ENCODE results near the gene CARHSP1. TPM values are rescaled to one million over a fixed set of nuclear protein-coding genes. Genes with fewer than 3 reads are reported as not detected.
"Not testable (repeated sequence)": the region's sequence is repeated elsewhere in the genome, so short reads cannot be mapped to it uniquely, and the experiment has no call there.

CARHSP1 gene
- total and polyA plus RNA-seq, 8 donors: 19.8 to 78.7 (median 32.3) TPM

DNA sequence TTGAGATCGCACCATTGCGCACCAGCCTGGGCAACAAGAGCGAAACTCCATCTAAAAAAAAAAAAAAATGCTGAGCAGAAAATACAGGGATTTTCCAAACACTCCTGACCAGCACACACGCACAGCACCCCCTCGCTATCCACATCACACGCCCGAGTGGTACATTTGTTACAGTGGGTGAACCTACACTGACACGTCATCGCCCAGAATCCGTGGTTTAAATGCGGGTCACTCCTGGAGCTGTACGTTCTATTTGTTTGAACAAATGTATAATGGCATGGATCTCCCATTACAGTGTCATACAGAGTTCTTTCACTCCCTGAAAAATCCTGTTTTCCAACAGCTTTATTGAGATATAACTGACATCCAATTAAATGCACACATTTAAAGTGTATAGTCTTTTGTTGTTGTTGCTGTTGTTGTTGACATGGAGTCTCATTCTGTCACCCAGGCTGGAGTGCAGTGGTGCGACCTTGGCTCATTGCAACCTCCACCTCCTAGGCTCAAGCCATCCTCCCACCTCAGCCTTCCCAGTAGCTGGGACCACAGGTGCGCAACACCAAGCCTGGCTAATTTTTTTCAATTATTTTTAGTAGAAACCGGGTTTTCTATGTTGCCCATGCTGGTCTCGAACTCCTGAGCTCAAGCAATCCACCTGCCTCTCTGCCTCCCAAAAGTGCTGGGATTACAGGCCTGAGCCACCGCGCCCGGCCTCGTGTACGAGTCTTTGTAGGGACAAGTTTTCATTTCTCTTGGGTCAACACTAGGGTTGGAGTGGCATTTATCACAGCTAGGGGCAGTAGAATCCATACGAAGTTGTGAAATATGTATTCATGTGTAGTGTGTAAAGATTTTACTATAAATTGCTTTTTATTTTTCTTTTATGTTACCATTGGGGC lies 4.4 kb upstream of the CARHSP1 start:
- intact Hi-C loops (cut with DNase I): no loop called here
- no peak overlapping the region for H3K4me3 ChIP-seq
- H3K36me3 ChIP-seq: no peaks in the 10 kb centered on the region
- TF ChIP-seq, protein P1, sequence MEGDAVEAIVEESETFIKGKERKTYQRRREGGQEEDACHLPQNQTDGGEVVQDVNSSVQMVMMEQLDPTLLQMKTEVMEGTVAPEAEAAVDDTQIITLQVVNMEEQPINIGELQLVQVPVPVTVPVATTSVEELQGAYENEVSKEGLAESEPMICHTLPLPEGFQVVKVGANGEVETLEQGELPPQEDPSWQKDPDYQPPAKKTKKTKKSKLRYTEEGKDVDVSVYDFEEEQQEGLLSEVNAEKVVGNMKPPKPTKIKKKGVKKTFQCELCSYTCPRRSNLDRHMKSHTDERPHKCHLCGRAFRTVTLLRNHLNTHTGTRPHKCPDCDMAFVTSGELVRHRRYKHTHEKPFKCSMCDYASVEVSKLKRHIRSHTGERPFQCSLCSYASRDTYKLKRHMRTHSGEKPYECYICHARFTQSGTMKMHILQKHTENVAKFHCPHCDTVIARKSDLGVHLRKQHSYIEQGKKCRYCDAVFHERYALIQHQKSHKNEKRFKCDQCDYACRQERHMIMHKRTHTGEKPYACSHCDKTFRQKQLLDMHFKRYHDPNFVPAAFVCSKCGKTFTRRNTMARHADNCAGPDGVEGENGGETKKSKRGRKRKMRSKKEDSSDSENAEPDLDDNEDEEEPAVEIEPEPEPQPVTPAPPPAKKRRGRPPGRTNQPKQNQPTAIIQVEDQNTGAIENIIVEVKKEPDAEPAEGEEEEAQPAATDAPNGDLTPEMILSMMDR (IDR thresholded peaks at IDR 0.05): no peak
- 86 to 90% methylated on average over 22 of the region's 22 CpGs for WGBS, 2 donors
- peaks cover 0 to 12% (median 3%) of the 10 kb centered on the region in 3 donors for H3K4me1 ChIP-seq
- DNase-seq (no peak), ATAC-seq (no peak), FAIRE-seq (no peak)
- no peaks in the 10 kb centered on the region for H3K9me3 ChIP-seq
- H3K27me3 ChIP-seq: no peaks in the 10 kb centered on the region
- H3K27ac ChIP-seq: no peak overlapping the region

DNA sequence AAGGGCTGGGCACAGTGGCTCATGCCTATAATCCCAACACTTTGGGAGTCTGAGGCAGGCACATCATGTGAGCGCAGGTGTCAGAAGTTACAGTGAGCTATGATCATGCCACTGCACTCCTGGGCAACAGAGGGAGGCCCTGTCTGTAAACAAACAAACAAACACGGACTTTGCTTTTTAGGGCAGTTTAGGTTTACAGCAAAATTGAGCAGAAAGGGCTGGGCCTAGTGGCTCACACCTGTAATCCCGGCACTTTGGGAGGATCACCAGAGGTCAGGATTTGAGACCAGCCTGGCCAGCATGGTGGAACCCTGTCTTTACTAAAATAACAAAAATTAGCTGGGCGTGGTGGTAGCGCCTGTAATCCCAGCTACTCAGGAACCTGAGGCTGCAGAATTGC lies 3.3 kb upstream of the CARHSP1 start:
- WGBS, 2 donors: 88 to 94% methylated on average over 5 of the region's 5 CpGs
- no peak for ATAC-seq
- intact Hi-C loops (cut with DNase I): no loop called here
- H3K27me3 ChIP-seq: no peaks in the 10 kb centered on the region
- H3K9me3 ChIP-seq: no peaks in the 10 kb centered on the region
- TF ChIP-seq, protein P1 (IDR thresholded peaks at IDR 0.05): no peak
- H3K36me3 ChIP-seq: no peaks in the 10 kb centered on the region
- FAIRE-seq: no peak
- no peak for DNase-seq
- H3K4me1 ChIP-seq: peaks cover 0 to 14% (median 3%) of the 10 kb centered on the region in 3 donors
- H3K27ac ChIP-seq: no peak overlapping the region
- H3K4me3 ChIP-seq: no peak overlapping the region

DNA sequence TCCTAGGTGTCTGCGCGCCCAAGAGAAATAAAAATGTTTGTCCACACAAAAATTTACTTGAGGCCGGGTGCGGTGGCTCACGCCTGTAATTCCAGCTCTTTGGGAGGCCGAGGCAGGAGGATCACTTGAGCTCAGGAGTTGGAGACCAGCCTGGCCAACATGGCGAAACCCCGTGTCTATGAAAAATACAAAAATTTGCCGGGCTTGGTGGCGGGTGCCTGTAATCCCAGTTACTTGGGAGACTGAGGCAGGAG lies 1.1 kb upstream of the CARHSP1 start:
- H3K4me3 ChIP-seq; H3K27me3 ChIP-seq; H3K9me3 ChIP-seq; FAIRE-seq; intact Hi-C loops (cut with DNase I); DNase-seq; ATAC-seq; H3K36me3 ChIP-seq: not testable (repeated sequence)
- 90 to 95% methylated on average over 10 of the region's 10 CpGs for WGBS, 2 donors
- Histone ChIP-seq H3K4me1 (peaks cover under 1 to 32% (median 13%) of the 10 kb centered on the region in 3 donors), H3K27ac (peak overlapping the region in 2 of 4 donors; percentile 73 to 89)

DNA sequence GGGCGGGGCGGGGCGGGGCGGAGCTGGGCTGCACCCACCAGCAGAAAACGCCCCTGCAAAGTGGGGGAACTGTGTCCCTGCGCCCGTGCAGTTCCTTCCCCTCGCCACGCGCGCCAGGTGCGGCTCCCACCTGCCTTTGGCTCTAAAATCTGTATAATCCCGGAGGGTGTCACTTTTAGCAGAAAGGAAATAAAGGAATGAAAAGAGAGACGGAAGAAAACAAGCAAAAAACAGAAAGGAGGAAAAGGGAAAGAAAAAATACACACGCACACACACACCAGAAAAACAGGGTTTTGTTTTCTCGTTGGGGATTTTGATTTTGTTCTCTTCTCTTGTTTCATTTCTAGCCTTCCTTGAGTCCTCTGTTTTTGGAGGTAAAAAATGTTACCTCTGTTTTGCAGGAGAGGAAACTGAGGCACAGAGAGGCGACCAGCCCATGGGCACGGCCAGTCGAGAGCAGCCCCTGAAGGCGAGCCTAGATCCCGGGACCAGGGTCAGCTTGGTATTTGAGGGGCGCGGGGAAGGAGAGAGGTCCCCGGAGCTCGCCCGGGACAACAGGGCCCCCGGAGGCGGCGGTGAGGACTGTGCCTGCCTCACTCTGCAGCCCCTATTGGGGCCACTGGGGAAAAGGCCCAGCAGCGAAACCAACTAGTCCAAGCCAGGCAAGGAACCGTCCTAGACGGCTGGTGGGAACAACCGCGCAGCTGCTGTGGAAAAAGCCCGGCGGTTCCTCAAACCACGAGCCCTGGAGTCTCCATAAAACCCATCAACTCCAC lies 594 bp upstream of the CARHSP1 start:
- DNase-seq (peak in 1 of 6 donors; percentile 65), ATAC-seq (no peak), FAIRE-seq (no peak)
- no peaks in the 10 kb centered on the region for H3K9me3 ChIP-seq
- peaks cover 6 to 37% (median 17%) of the 10 kb centered on the region in 3 donors for H3K4me1 ChIP-seq
- peak overlapping the region; percentile 14 to 87 (median 58) for H3K4me3 ChIP-seq
- peak overlapping the region in 2 of 4 donors; percentile 73 to 89 for H3K27ac ChIP-seq
- H3K36me3 ChIP-seq: no peaks in the 10 kb centered on the region
- TF ChIP-seq, protein P1 (IDR thresholded peaks at IDR 0.05): no peak
- H3K27me3 ChIP-seq: no peaks in the 10 kb centered on the region
- intact Hi-C loops (cut with DNase I): no loop called here
- 28 to 30% methylated on average over 34 to 37 of the region's 37 CpGs for WGBS, 2 donors

DNA sequence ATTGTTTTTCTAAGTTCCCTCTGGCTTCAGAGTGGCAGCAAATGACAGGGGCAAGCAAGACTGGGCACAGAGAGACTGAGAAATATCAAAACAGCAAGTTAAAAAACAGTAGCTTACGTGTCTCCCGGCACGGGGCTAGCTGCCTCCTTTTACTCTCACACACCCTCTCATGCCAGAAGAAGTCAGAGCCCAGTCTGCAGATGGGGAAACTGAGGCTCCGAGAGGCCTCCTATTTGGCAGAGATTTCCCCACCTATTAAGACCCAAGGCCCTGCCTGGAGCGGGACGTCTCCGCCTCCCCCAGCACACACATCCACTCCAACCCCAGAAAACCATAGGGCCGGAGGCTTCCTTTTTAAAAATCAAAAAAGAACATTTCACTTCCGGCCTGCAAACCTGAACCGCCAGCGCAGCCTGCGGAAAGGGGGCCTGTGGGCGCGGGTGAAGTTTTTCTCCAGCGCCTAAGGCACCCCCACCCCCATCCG lies 832 bp downstream of the CARHSP1 start:
- Histone ChIP-seq H3K36me3 (no peaks in the 10 kb centered on the region), H3K9me3 (no peaks in the 10 kb centered on the region), H3K27me3 (no peaks in the 10 kb centered on the region), H3K4me1 (peaks cover 11 to 51% (median 31%) of the 10 kb centered on the region in 3 donors), H3K27ac (peak overlapping the region; percentile 57 to 90 (median 86)), H3K4me3 (peak overlapping the region; percentile 57 to 87 (median 58))
- TF ChIP-seq, protein P1 (IDR thresholded peaks at IDR 0.05): no peak
- intact Hi-C loops (cut with DNase I): no loop called here
- DNase-seq: no peak
- WGBS, 2 donors: 1% methylated on average over 16 of the region's 16 CpGs
- no peak for FAIRE-seq
- no peak for ATAC-seq

All from pancreas (tissue), 10 donors.